Neuronal stem cell (in vitro differentiated cells): ENCODE data around the gene TRPM8.

ENCODE experiments used
- DNase-seq: peaks from one replicate; pipeline ENCODE4 v3.0.0-alpha.2; 2013; ENCODE audit warnings: low spot score
- H2AFZ ChIP-seq: one replicate; pipeline ENCODE4 v1.6.1; 2013; ENCODE audit warnings: mild to moderate bottlenecking, low read length, inconsistent platforms
- H2AK5ac ChIP-seq: 2 replicates; pipeline ENCODE4 v1.6.1; 2013; ENCODE audit warnings: low read depth, mild to moderate bottlenecking, inconsistent platforms, low read length, moderate library complexity, mixed read lengths
- H2BK120ac ChIP-seq: 2 replicates; pipeline ENCODE4 v1.6.1; 2013; ENCODE audit warnings: low read depth, mild to moderate bottlenecking, inconsistent platforms, low read length, moderate library complexity, mixed read lengths
- H2BK12ac ChIP-seq: one replicate; pipeline ENCODE4 v1.6.1; 2013; ENCODE audit warnings: low read length, inconsistent platforms
- H2BK15ac ChIP-seq: 2 replicates; pipeline ENCODE4 v1.6.1; 2013; ENCODE audit warnings: mild to moderate bottlenecking, low read length, inconsistent platforms, mixed read lengths
- H2BK5ac ChIP-seq: one replicate; pipeline ENCODE4 v1.6.1; 2013; ENCODE audit warnings: inconsistent platforms, mild to moderate bottlenecking, low read length, moderate library complexity
- H3K14ac ChIP-seq: one replicate; pipeline ENCODE4 v1.6.1; 2013; ENCODE audit warnings: low read length, inconsistent platforms
- H3K18ac ChIP-seq: 2 replicates; pipeline ENCODE4 v1.6.1; 2013; ENCODE audit warnings: low read length, inconsistent platforms
- H3K23ac ChIP-seq: 2 replicates; pipeline ENCODE4 v1.6.1; 2013; ENCODE audit warnings: low read depth, mild to moderate bottlenecking, mixed read lengths, low read length, inconsistent platforms; ENCODE audit not compliant: poor library complexity
- H3K27ac ChIP-seq: replicated peaks from 3 replicates; pipeline ENCODE4 v1.5.1; 2013; ENCODE audit warnings: low read length, inconsistent platforms
- H3K27me3 ChIP-seq, 3 experiments: 2 replicates each; pipeline ENCODE4 v1.6.1; 2013; ENCODE audit warnings: low read length in 3 of 3, mild to moderate bottlenecking in 2 of 3, inconsistent platforms in 1 of 3, low read depth in 1 of 3, mixed read lengths in 1 of 3, moderate library complexity in 1 of 3; ENCODE audit not compliant: control insufficient read depth in 3 of 3, insufficient read depth in 3 of 3
- H3K36me3 ChIP-seq, 2 donors: replicated peaks in 1 of 2; 2 replicates each; pipeline ENCODE4 v1.6.1; 2013; ENCODE audit warnings: low read length in 2 of 2; ENCODE audit not compliant: control insufficient read depth in 2 of 2, insufficient read depth in 2 of 2
- H3K4ac ChIP-seq: 2 replicates; pipeline ENCODE4 v1.6.1; 2013; ENCODE audit warnings: inconsistent platforms, mild to moderate bottlenecking, low read length, moderate library complexity
- H3K4me1 ChIP-seq, 2 donors: 1 replicate in 1 of 2; 2 replicates in 1 of 2; pipeline ENCODE4 v1.6.1; 2013; ENCODE audit warnings: low read length in 2 of 2, low read depth in 1 of 2; ENCODE audit not compliant: control insufficient read depth in 2 of 2, insufficient read depth in 1 of 2
- H3K4me2 ChIP-seq: one replicate; pipeline ENCODE4 v1.6.1; 2013; ENCODE audit warnings: mild to moderate bottlenecking, low read length, inconsistent platforms; ENCODE audit not compliant: insufficient read depth, poor library complexity, severe bottlenecking
- H3K4me3 ChIP-seq, 2 donors: 2 replicates each; pipeline ENCODE4 v1.5.1; 2013; ENCODE audit warnings: low read length in 2 of 2, mild to moderate bottlenecking in 2 of 2, inconsistent platforms in 1 of 2, moderate library complexity in 1 of 2
- H3K79me1 ChIP-seq: one replicate; pipeline ENCODE4 v1.6.1; 2013; ENCODE audit warnings: low read depth, mild to moderate bottlenecking, inconsistent platforms, low read length, moderate library complexity
- H3K9ac ChIP-seq: one replicate; pipeline ENCODE4 v1.6.1; 2013; ENCODE audit warnings: mild to moderate bottlenecking, low read depth, low read length, inconsistent platforms; ENCODE audit not compliant: poor library complexity
- H3K9me3 ChIP-seq, 2 donors: replicated peaks in 1 of 2; 2 replicates each; pipeline versions ENCODE3 to v1.6.1; 2013; ENCODE audit warnings: low read length in 2 of 2, mild to moderate bottlenecking in 2 of 2, inconsistent platforms in 1 of 2, low read depth in 1 of 2, mixed read lengths in 1 of 2, moderate library complexity in 1 of 2; ENCODE audit not compliant: control insufficient read depth in 2 of 2, insufficient read depth in 1 of 2
- H4K8ac ChIP-seq: one replicate; pipeline ENCODE4 v1.6.1; 2013; ENCODE audit warnings: low read depth, mild to moderate bottlenecking, inconsistent platforms, low read length, moderate library complexity
- H4K91ac ChIP-seq: one replicate; pipeline ENCODE4 v1.6.1; 2013; ENCODE audit warnings: low read length, low read depth, mild to moderate bottlenecking, inconsistent platforms; ENCODE audit not compliant: poor library complexity
- WGBS, 2 donors: extraction: QIAGEN DNeasy Blood & Tissue Kit; methylation state at CpG; one replicate each; pipeline ENCODE4 v1.1.7; 2013; ENCODE audit warnings: missing lambda C conversion rate in 2 of 2, mixed read lengths in 1 of 2; ENCODE audit not compliant: insufficient read length in 2 of 2, insufficient replicate concordance in 1 of 2; ENCODE audit errors: extremely low coverage in 2 of 2; 5-methylcytosine and 5-hydroxymethylcytosine counted together

TRPM8 gene

GRCh38 chr2:233901884-233902283 is 15.3 kb upstream of the TRPM8 start:
- H4K8ac ChIP-seq = no peak overlapping the region
- WGBS, 2 donors = no CpG with 5 or more reads among the region's 4 CpGs

GRCh38 chr2:233905945-233906344 is 11.2 kb upstream of the TRPM8 start:
- H2BK15ac ChIP-seq = no peak overlapping the region
- no peak overlapping the region for H2AK5ac ChIP-seq
- no peak overlapping the region for H3K4ac ChIP-seq
- H2BK120ac ChIP-seq = no peak overlapping the region
- H3K79me1 ChIP-seq = no peaks in the 10 kb centered on the region
- no peaks in the 10 kb centered on the region for H3K27me3 ChIP-seq
- no peak overlapping the region for H3K4me2 ChIP-seq
- WGBS, 2 donors = no CpG with 5 or more reads among the region's 4 CpGs
- no peak overlapping the region for H2BK12ac ChIP-seq
- no peak overlapping the region for H4K91ac ChIP-seq
- H3K18ac ChIP-seq = no peak overlapping the region
- H3K9me3 ChIP-seq = no peaks in the 10 kb centered on the region
- no peaks in the 10 kb centered on the region for H3K36me3 ChIP-seq
- no peaks in the 10 kb centered on the region for H3K4me1 ChIP-seq
- no peak overlapping the region for H4K8ac ChIP-seq
- no peak overlapping the region for H2AFZ ChIP-seq
- no peak overlapping the region for H2BK5ac ChIP-seq
- DNase-seq = no peak
- H3K9ac ChIP-seq = no peak overlapping the region
- no peak overlapping the region for H3K23ac ChIP-seq
- H3K14ac ChIP-seq = no peak overlapping the region
- no peak overlapping the region for H3K4me3 ChIP-seq
- H3K27ac ChIP-seq = no peak overlapping the region

More at GRCh38 chr2:233901884-233902283, 15.3 kb upstream of the TRPM8 start:
- H3K79me1 ChIP-seq = no peaks in the 10 kb centered on the region
- no peaks in the 10 kb centered on the region for H3K4me1 ChIP-seq
- no peak overlapping the region for H2BK12ac ChIP-seq
- DNase-seq = no peak
- H3K4ac ChIP-seq = no peak overlapping the region
- no peak overlapping the region for H4K91ac ChIP-seq
- H2BK120ac ChIP-seq = no peak overlapping the region
- no peak overlapping the region for H3K23ac ChIP-seq
- H2AK5ac ChIP-seq = no peak overlapping the region
- no peak overlapping the region for H3K4me2 ChIP-seq
- H2AFZ ChIP-seq = no peak overlapping the region
- no peak overlapping the region for H3K4me3 ChIP-seq
- H3K9ac ChIP-seq = no peak overlapping the region
- H3K14ac ChIP-seq = no peak overlapping the region
- peaks cover 0 to 2% of the 10 kb centered on the region in 2 donors for H3K9me3 ChIP-seq
- H3K27ac ChIP-seq = no peak overlapping the region
- H2BK15ac ChIP-seq = no peak overlapping the region
- peaks cover 0 to 4% (median 3%) of the 10 kb centered on the region in 3 experiments for H3K27me3 ChIP-seq
- no peak overlapping the region for H3K18ac ChIP-seq
- H2BK5ac ChIP-seq = no peak overlapping the region
- no peaks in the 10 kb centered on the region for H3K36me3 ChIP-seq

GRCh38 chr2:233907627-233908026 is 9.5 kb upstream of the TRPM8 start:
- no peaks in the 10 kb centered on the region for H3K9me3 ChIP-seq
- H2BK12ac ChIP-seq = no peak overlapping the region
- H3K4me3 ChIP-seq = no peak overlapping the region
- no peak overlapping the region for H4K91ac ChIP-seq
- DNase-seq = no peak
- H2BK15ac ChIP-seq = no peak overlapping the region
- no peaks in the 10 kb centered on the region for H3K27me3 ChIP-seq
- H2AFZ ChIP-seq = no peak overlapping the region
- no peak overlapping the region for H3K18ac ChIP-seq
- H3K9ac ChIP-seq = no peak overlapping the region
- H2BK5ac ChIP-seq = no peak overlapping the region
- H3K36me3 ChIP-seq = no peaks in the 10 kb centered on the region
- no peak overlapping the region for H3K4ac ChIP-seq
- no peaks in the 10 kb centered on the region for H3K79me1 ChIP-seq
- no peak overlapping the region for H3K4me2 ChIP-seq
- H3K4me1 ChIP-seq = no peaks in the 10 kb centered on the region
- H2BK120ac ChIP-seq = no peak overlapping the region
- H4K8ac ChIP-seq = no peak overlapping the region
- H3K27ac ChIP-seq = no peak overlapping the region
- H3K23ac ChIP-seq = no peak overlapping the region
- no CpG with 5 or more reads among the region's 3 CpGs for WGBS, 2 donors
- no peak overlapping the region for H2AK5ac ChIP-seq
- H3K14ac ChIP-seq = no peak overlapping the region

GRCh38 chr2:233912691-233913423 is 4.3 kb upstream of the TRPM8 start:
- Histone ChIP-seq H3K18ac (no peak overlapping the region), H4K91ac (no peak overlapping the region), H4K8ac (no peak overlapping the region), H2BK5ac (no peak overlapping the region), H3K23ac (no peak overlapping the region), H2AK5ac (no peak overlapping the region), H3K4me1 (peaks cover 6 to 10% of the 10 kb centered on the region in 2 donors), H3K4me3 (no peak overlapping the region), H2AFZ (no peak overlapping the region), H3K4ac (no peak overlapping the region), H3K9ac (no peak overlapping the region), H3K14ac (no peak overlapping the region), H3K4me2 (no peak overlapping the region), H3K27ac (no peak overlapping the region), H2BK12ac (no peak overlapping the region), H2BK120ac (no peak overlapping the region), H2BK15ac (no peak overlapping the region), H3K79me1 (no peaks in the 10 kb centered on the region), H3K27me3 (no peaks in the 10 kb centered on the region), H3K9me3 (no peaks in the 10 kb centered on the region), H3K36me3 (no peaks in the 10 kb centered on the region)
- WGBS, 2 donors = no CpG with 5 or more reads among the region's 9 CpGs
- peak; percentile 54 for DNase-seq
